ENCODE results near the gene NEIL1.
"Not testable (repeated sequence)": the region's sequence is repeated elsewhere in the genome, so short reads cannot be mapped to it uniquely, and the experiment has no call there.

NEIL1 gene

DNA sequence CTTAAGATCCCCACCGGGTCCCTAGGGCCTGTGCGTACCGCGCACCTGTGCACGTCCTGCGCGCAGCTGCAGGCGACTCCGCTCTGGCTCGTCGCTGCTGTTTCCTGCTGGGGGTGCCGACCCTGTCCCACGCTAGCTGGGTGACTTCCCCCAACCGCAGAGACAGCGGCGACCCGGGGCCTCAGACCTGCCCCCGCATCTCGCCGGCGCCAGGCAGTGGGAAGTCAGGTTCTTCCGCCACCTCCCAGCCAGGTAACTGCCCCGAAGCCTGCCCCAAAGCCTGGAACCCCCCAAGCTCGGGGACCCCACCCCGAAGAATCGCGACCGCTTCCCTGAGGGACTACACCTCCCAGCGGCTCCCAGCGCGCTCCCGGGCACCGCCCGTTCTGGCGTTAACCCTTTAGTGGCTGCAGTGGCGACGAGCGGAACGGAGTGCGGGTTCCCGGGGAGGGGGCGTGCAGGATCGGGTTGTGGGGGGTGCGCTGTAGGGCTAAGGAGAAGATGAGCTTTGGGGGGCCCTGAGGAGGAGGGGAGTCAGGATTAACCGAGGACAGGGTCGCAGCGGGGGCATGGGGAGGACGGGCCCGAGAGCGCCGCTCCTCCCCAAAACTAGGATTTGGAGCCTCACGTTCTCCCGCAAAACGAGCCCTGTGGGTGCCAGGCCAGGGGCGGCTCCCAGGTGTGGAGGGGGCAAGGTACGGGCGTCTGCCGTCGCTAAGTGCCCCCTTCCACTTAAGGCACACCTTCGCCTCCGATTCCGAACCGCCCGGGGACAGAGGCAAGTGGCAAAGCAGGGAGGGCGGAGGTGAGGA is 589 bp downstream of the NEIL1 start:
- Mint-ChIP-seq H3K4me1 (ENCODE audit: low read depth) (peaks cover 36% of the 10 kb centered on the region), H3K27ac (no peak overlapping the region), H3K4me3 (peak overlapping the region; percentile 68), H3K27me3 (peaks cover 4% of the 10 kb centered on the region), H3K9me3 (peaks cover 6% of the 10 kb centered on the region), H3K36me3 (ENCODE audit: low read depth) (peaks cover 13% of the 10 kb centered on the region)

DNA sequence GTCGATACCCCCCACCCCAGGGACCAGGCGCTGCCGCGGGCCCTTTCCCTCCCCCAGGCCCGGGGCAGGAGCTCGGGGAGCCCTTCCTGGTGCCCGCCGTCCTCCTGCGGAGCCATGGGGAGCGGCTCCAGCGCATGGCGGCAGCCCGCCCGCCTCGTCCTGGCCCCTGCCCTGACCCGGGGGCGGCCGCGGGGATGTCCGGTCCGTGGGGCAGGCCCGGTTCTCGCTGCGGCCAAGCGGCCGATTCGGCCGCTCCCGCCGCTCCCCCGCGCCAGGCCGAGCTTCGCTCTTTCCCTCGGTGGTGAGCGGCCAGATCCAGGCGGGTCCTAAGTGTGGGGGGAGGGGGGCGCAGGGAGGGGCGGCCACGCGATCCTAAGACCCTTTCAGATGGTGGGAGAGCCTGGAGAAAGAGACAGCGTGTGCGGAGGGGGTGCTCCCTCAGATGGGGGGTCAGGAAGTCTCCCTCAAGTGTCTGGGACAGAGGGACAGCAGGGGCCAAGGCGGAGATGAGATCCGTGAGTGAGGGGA is 1.3 kb downstream of the NEIL1 start:
- Mint-ChIP-seq H3K27me3 (peaks cover 4% of the 10 kb centered on the region), H3K4me3 (peak overlapping the region; percentile 68), H3K4me1 (ENCODE audit: low read depth) (peaks cover 36% of the 10 kb centered on the region), H3K27ac (no peak overlapping the region), H3K9me3 (peaks cover 6% of the 10 kb centered on the region), H3K36me3 (ENCODE audit: low read depth) (peaks cover 13% of the 10 kb centered on the region)

DNA sequence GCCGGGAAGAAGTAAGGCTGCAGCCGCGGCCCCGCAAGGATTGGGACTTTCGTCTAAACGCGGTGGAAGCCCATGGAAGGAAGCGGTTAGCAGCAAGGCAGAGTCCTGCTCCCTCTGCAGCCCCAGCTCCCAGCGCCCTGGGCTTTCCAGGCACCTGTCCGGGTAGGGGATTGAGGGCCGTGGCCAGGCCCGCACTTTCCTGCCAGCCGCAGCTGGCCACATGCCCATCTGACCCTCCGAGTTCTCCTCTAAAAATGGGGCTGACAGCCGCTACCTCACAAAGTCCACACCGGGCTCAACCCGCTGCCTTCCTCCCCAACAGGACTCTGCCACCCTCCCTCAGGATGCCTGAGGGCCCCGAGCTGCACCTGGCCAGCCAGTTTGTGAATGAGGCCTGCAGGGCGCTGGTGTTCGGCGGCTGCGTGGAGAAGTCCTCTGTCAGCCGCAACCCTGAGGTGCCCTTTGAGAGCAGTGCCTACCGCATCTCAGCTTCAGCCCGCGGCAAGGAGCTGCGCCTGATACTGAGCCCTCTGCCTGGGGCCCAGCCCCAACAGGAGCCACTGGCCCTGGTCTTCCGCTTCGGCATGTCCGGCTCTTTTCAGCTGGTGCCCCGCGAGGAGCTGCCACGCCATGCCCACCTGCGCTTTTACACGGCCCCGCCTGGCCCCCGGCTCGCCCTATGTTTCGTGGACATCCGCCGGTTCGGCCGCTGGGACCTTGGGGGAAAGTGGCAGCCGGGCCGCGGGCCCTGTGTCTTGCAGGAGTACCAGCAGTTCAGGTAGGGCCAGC is 1.9 kb downstream of the NEIL1 start:
- peaks cover 4% of the 10 kb centered on the region for H3K27me3 Mint-ChIP-seq
- H3K4me1 Mint-ChIP-seq (ENCODE audit: low read depth) = peaks cover 36% of the 10 kb centered on the region
- H3K27ac Mint-ChIP-seq = no peak overlapping the region
- H3K36me3 Mint-ChIP-seq (ENCODE audit: low read depth) = peaks cover 16% of the 10 kb centered on the region
- H3K9me3 Mint-ChIP-seq = peaks cover 6% of the 10 kb centered on the region
- H3K4me3 Mint-ChIP-seq = peak overlapping the region; percentile 62

DNA sequence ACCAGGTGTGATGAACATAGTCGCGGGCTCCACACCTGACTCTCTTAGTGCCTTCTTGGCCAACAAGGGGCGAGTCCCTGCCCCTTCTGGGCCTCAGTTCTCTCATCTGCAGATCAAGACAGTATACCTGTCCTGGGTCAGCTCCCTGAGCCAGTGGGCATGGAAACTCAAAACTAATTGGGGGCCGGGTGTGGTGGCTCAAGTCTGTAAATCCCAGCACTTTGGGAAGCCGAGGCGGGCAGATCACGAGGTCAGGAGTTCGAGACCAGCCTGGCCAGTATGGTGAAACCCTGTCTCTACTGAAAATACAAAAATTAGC is 2.5 kb downstream of the NEIL1 start:
- H3K9me3 Mint-ChIP-seq, H3K27ac Mint-ChIP-seq, H3K27me3 Mint-ChIP-seq: not testable (repeated sequence)
- peaks cover 16% of the 10 kb centered on the region for H3K36me3 Mint-ChIP-seq (ENCODE audit: low read depth)
- H3K4me1 Mint-ChIP-seq (ENCODE audit: low read depth) = peaks cover 36% of the 10 kb centered on the region
- H3K4me3 Mint-ChIP-seq = peak overlapping the region; percentile 52

DNA sequence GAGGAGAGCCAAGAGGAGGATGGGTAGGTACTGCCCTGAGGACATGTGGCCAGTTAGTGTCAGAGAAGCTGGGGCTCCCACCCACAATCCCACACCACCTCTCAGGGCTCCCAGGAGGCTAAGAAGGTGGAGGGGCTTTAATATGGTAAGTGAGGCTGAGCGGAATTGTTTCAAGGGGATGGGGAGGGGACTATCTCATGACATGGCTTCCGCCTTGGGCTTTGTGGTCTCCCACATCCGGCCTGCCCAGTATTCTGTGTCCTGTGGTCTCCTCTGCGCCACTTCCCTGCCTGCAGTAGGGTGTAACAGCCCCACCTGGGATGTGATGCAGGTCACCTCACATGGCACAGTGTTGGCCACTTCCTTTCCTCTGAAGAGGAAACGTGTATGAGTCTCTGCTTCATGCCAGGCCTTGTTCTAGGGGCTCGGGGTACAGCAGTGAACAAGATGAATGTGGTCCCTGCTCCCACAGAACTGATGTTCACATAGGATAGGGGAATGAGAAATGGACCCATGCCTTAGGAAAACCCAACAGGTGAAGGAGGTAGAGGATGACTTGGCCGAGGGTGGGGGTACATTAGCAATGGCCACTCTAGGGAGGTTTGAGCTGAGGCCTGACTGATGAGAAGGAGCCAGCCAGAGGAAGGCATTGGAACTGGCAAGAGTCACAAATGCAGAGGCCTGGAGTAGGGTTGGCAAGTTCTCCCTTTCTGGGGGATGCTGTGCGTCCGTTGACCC is 3.2 kb downstream of the NEIL1 start:
- H3K4me1 Mint-ChIP-seq (ENCODE audit: low read depth) = peaks cover 36% of the 10 kb centered on the region
- H3K27ac Mint-ChIP-seq = peak overlapping the region; percentile 67
- H3K27me3 Mint-ChIP-seq = peaks cover 4% of the 10 kb centered on the region

DNA sequence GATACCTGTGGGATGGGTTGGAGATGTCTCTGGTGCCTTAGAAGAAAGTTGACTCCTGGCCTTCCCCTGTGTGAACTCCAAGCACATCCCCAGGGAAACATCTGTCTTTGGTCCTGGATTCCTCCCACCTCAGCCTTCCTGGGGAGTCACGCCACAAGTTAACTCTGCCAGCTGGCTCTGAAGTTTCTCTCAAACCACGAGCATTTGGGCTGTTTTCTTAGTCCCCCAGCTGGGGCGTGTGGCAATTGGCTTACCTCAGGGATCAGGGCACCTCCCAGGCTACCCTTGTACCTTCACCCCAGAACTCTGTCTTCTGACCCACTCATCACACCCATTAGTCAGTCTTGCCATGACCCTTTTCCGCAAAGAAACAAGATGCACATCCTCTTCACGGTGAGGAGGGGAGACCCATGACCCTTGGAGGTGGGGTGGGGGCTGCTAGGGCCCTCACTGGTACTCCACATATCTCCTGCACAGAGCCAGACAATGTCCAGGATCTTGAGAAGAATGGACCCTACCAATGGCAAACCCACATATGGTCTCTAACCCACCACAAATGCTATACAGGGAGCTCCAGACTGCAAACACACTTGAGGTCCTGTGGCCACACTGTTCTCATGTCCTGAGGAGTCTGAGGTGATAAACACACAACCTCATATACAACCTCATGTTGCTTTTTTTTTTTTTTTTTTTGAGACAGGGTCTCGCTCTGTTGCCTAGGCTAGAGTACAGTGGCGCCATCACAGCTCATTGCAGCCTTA is 3.9 kb downstream of the NEIL1 start:
- H3K4me1 Mint-ChIP-seq (ENCODE audit: low read depth) = peaks cover 36% of the 10 kb centered on the region
- H3K27me3 Mint-ChIP-seq = peaks cover 4% of the 10 kb centered on the region
- H3K4me3 Mint-ChIP-seq = no peak overlapping the region
- peaks cover 16% of the 10 kb centered on the region for H3K36me3 Mint-ChIP-seq (ENCODE audit: low read depth)
- H3K27ac Mint-ChIP-seq = peak overlapping the region; percentile 45
- H3K9me3 Mint-ChIP-seq = peaks cover 6% of the 10 kb centered on the region

More for the DNA sequence above, 3.2 kb downstream of the NEIL1 start:
- Mint-ChIP-seq H3K36me3 (ENCODE audit: low read depth) (peaks cover 16% of the 10 kb centered on the region), H3K9me3 (peaks cover 6% of the 10 kb centered on the region), H3K4me3 (peak overlapping the region; percentile 52)

DNA sequence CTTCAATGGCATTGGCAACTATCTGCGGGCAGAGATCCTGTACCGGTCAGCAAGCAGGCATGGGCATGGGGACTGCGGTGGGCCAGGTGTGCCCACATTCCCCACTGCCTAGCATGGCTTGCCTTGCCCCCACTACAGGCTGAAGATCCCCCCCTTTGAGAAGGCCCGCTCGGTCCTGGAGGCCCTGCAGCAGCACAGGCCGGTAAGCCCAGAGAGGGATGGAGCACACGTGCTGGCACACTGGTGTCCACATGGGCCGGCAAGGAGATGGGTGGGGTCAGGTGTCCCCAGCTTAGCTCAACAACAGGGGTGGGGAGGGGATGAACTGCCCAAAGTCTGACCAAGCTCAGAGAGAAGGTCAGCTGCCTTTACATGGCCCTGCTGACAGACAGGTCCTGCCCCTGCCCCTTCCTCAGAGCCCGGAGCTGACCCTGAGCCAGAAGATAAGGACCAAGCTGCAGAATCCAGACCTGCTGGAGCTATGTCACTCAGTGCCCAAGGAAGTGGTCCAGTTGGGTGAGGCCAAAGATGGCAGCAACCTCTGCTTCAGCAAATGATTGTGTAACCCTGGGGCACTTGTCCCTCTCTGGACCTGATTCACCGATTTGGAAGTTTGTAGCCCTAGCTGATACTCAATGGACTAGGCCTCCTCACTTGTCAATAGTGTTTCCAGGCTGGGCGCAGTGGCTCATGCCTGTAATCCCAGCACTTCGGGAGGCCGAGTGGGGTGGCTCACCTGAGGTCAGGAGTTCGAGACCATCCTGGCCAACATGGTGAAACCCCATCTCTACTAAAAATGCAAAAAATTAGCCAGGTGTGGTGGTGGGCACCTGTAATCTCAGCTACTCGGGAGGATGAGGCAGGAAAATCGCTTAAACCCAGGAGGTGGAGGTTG is 5.6 kb downstream of the NEIL1 start:
- no peak overlapping the region for H3K4me3 Mint-ChIP-seq
- H3K9me3 Mint-ChIP-seq = peaks cover 6% of the 10 kb centered on the region
- peaks cover 16% of the 10 kb centered on the region for H3K36me3 Mint-ChIP-seq (ENCODE audit: low read depth)
- no peak overlapping the region for H3K27ac Mint-ChIP-seq
- H3K4me1 Mint-ChIP-seq (ENCODE audit: low read depth) = peaks cover 27% of the 10 kb centered on the region
- no peaks in the 10 kb centered on the region for H3K27me3 Mint-ChIP-seq

DNA sequence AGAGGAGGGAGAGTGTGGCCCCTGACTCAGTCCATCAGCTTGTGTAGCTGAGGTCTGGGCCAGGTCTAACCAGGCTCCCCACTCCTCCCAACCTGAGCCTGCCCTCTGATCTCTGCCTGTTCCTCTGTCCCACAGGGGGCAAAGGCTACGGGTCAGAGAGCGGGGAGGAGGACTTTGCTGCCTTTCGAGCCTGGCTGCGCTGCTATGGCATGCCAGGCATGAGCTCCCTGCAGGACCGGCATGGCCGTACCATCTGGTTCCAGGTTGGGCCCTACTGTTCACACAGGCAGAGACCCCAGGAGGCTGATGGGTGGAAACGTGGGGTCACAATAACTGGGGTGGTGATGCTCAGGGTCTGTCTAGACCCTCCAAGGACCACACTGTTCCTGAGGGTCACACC is 6.8 kb downstream of the NEIL1 start:
- Mint-ChIP-seq H3K4me3 (no peak overlapping the region), H3K27me3 (no peaks in the 10 kb centered on the region), H3K9me3 (peaks cover 6% of the 10 kb centered on the region), H3K36me3 (ENCODE audit: low read depth) (peaks cover 17% of the 10 kb centered on the region), H3K4me1 (ENCODE audit: low read depth) (peaks cover 22% of the 10 kb centered on the region), H3K27ac (no peak overlapping the region)

DNA sequence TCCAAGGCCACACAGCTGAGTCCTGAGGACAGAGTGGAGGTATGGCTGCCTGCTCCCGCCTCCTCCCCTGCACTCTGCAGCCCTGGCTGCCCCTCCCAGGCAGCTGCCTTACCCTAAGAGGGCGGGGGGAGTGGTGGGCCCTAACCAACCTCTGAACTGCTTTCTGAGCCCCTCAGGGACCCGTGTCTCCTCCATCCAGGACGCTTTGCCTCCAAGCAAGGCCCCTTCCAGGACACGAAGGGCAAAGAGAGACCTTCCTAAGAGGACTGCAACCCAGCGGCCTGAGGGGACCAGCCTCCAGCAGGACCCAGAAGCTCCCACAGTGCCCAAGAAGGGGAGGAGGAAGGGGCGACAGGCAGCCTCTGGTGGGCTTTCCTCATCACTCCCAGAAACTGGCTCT is 7.6 kb downstream of the NEIL1 start:
- Mint-ChIP-seq H3K9me3 (peaks cover 6% of the 10 kb centered on the region), H3K4me1 (ENCODE audit: low read depth) (peaks cover 18% of the 10 kb centered on the region), H3K36me3 (ENCODE audit: low read depth) (peaks cover 19% of the 10 kb centered on the region), H3K27me3 (no peaks in the 10 kb centered on the region), H3K4me3 (no peak overlapping the region), H3K27ac (no peak overlapping the region)

DNA sequence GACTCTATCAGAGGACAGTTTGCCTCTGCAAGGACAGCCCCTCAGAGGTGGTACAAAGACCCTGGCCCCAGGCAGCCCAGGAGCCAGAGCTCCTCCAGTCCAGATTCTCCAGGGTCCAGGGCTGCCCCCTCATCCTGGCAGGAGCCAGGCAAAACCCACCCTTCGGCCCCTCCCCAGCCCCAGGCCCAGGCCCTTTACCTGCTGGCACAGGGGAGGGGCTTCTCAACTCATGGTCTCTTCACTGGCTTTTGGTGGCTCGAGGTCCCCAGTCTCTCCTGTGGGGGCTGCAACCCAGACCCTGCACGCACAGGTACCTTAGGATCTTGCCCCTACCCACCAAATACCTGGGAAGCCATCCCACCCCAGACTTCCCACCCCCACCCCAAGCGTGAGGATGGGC is 8.5 kb downstream of the NEIL1 start:
- Mint-ChIP-seq H3K27me3 (no peaks in the 10 kb centered on the region), H3K4me1 (ENCODE audit: low read depth) (peaks cover 9% of the 10 kb centered on the region), H3K9me3 (no peaks in the 10 kb centered on the region), H3K4me3 (no peak overlapping the region), H3K36me3 (ENCODE audit: low read depth) (peaks cover 14% of the 10 kb centered on the region), H3K27ac (no peak overlapping the region)

DNA sequence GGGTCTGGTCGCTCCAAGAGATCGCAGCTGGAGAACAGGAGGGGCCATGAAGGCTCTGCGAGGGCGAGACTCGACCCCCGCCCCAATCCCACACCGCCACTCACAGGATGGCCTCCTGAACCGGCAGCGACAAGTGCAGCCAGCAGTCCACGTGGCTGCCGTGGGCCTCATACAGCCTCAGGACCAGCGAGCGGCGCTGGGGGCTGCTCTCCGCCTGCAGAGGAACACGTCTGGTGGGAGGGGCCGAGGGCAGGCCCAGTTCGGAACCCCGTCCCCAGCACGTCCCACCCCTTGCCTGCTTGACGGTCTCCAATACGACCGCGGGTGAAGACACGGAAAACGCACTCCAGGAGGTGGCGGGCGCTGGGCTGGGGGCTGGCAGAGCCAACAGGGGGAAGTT is 9.2 kb downstream of the NEIL1 start:
- no peaks in the 10 kb centered on the region for H3K27me3 Mint-ChIP-seq
- H3K4me3 Mint-ChIP-seq = no peak overlapping the region
- peaks cover 14% of the 10 kb centered on the region for H3K36me3 Mint-ChIP-seq (ENCODE audit: low read depth)
- peaks cover 2% of the 10 kb centered on the region for H3K4me1 Mint-ChIP-seq (ENCODE audit: low read depth)
- H3K27ac Mint-ChIP-seq = no peak overlapping the region
- H3K9me3 Mint-ChIP-seq = no peaks in the 10 kb centered on the region

DNA sequence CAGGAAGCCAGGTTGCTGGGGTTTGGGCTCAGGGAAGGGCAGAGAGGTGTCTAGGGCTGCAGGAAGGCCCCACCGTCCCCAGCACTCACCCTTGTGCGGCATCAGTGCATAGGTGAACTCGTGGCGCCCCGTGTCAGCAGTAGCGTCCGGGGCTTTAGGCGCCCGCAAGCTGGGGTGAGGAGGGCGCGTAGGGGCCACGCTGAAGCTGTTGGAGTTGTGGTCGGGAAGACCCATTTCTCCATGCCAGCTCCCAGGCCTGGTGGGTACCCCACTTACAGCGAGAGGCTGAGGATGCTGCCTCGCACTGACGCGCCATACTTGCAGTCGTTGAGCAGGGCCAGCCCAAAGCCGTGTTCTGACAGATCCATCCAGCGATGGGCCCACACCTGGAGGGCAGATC is 9.7 kb downstream of the NEIL1 start:
- Mint-ChIP-seq H3K4me3 (no peak overlapping the region), H3K27me3 (no peaks in the 10 kb centered on the region), H3K4me1 (ENCODE audit: low read depth) (no peaks in the 10 kb centered on the region), H3K27ac (no peak overlapping the region), H3K36me3 (ENCODE audit: low read depth) (peaks cover 14% of the 10 kb centered on the region), H3K9me3 (no peaks in the 10 kb centered on the region)

DNA sequence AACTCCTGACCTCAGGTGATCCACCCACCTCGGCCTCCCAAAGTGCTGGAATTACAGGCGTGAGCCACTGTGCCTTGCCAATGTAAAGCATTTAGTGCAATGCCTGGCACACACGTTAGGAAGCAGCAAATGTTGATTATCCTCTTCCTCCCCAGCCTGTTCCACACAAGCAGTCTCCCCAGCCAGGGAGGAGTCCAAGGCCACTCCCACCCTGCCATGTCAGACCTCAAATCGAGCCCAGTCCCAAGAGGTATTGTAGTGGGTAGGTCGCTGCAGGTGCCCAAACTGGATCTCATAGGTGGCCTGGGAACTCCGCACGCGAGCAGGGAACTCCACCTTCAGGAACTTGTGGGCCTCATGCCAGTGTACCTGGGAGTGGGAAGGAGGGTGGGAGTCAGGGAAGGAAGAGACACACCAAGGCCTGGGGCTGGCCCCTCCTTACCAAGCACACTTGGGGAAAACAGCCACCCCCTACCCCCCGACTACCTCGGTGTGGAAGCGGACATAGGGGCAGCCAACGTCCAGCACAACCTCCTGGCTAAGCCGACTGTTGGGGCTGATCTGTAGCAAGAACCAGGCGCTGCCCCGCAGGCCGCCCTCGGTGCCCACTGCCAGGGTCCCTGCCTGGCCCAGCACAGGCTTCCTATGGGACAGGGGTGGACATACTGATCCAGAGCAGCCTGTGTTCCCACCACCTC is 11.3 kb downstream of the NEIL1 start:
- H3K36me3 Mint-ChIP-seq (ENCODE audit: low read depth) = peaks cover 16% of the 10 kb centered on the region
- no peak overlapping the region for H3K4me3 Mint-ChIP-seq
- no peaks in the 10 kb centered on the region for H3K4me1 Mint-ChIP-seq (ENCODE audit: low read depth)
- no peak overlapping the region for H3K27ac Mint-ChIP-seq
- no peaks in the 10 kb centered on the region for H3K9me3 Mint-ChIP-seq
- H3K27me3 Mint-ChIP-seq = no peaks in the 10 kb centered on the region

All from stimulated activated naive CD8-positive, alpha-beta T cell treated with anti-CD3 and anti-CD28 coated beads, Interleukin-15, Interleukin-2, amounts not matched to agents 100 ng/mL and 50 ng/mL, for 24 hours (primary cell).